GM21367 (cell line): ENCODE results near the gene CARNS1.
A peak's percentile ranks its signal among the peaks of the same experiment; 100 is the strongest.
"Not testable (repeated sequence)": the region's sequence is repeated elsewhere in the genome, so short reads cannot be mapped to it uniquely, and the experiment has no call there.

Experiments used
- ATAC-seq: cut with Tn5 transposase; IDR thresholded peaks from one replicate; pipeline ENCODE4 v1.9.1; 2021; ENCODE audit not compliant: unreplicated experiment

Gene CARNS1

GRCh38 chr11:67427364-67427859 lies 11.9 kb downstream of the CARNS1 start:
- ATAC-seq: not testable (repeated sequence)

GRCh38 chr11:67428052-67429001 lies 12.8 kb downstream of the CARNS1 start, which contains the start of gene RPS6KB2:
RPS6KB2 (plus strand) TSS chr11:67428494; CDS start chr11:67428546, 52 bp downstream.
- peak; percentile 74 for ATAC-seq

- no peak for ATAC-seq
These were observed 13.7 kb downstream of the CARNS1 start for GRCh38 chr11:67429038-67429668.

- no peak for ATAC-seq
These were observed 14.2 kb downstream of the CARNS1 start for GRCh38 chr11:67429722-67430121.

GRCh38 chr11:67431346-67432249 lies 16.1 kb downstream of the CARNS1 start:
- no peak for ATAC-seq

GRCh38 chr11:67432655-67433349 lies 17.3 kb downstream of the CARNS1 start:
- no peak for ATAC-seq

GRCh38 chr11:67433536-67434394 lies 18.3 kb downstream of the CARNS1 start:
- ATAC-seq: no peak

- ATAC-seq: no peak
These were observed 19.0 kb downstream of the CARNS1 start for GRCh38 chr11:67434395-67434881.

- ATAC-seq: no peak
These were observed 19.7 kb downstream of the CARNS1 start for GRCh38 chr11:67435031-67435726.

- ATAC-seq: no peak
These were observed 20.4 kb downstream of the CARNS1 start for GRCh38 chr11:67435727-67436458.

- no peak for ATAC-seq
These were observed 21.1 kb downstream of the CARNS1 start for GRCh38 chr11:67436459-67437081.

GRCh38 chr11:67437082-67437808 lies 21.8 kb downstream of the CARNS1 start, which contains the start of gene PTPRCAP:
PTPRCAP (minus strand) TSS chr11:67437682; CDS start chr11:67437619, 63 bp downstream.
- ATAC-seq: no peak

- ATAC-seq: no peak
These were observed 22.3 kb downstream of the CARNS1 start for GRCh38 chr11:67437809-67438157.

GRCh38 chr11:67438158-67438902 lies 22.9 kb downstream of the CARNS1 start:
- ATAC-seq: no peak

GRCh38 chr11:67439321-67440228 lies 24.1 kb downstream of the CARNS1 start:
- ATAC-seq: no peak
